IPS DF 6.9 (cell line): ENCODE data around the gene SIRPB2.

Experiments used
- DNase-seq: peaks from one replicate; pipeline ENCODE4 v3.0.0-alpha.2; 2013; ENCODE audit warnings: low read depth, low spot score
- H3K27ac ChIP-seq: one replicate; pipeline ENCODE4 v1.5.1; 2013; ENCODE audit warnings: low read length, control low read depth
- H3K27me3 ChIP-seq: 2 replicates; pipeline ENCODE4 v1.6.1; 2013; ENCODE audit warnings: mild to moderate bottlenecking, low read length; ENCODE audit not compliant: control insufficient read depth, insufficient read depth
- H3K36me3 ChIP-seq: 2 replicates; pipeline ENCODE4 v1.6.1; 2013; ENCODE audit warnings: low read length; ENCODE audit not compliant: control insufficient read depth, insufficient read depth
- H3K4me1 ChIP-seq: 2 replicates; pipeline ENCODE4 v1.6.1; 2013; ENCODE audit warnings: low read length; ENCODE audit not compliant: control insufficient read depth, insufficient read depth
- H3K4me3 ChIP-seq: 2 replicates; pipeline ENCODE4 v1.5.1; 2013; ENCODE audit warnings: mild to moderate bottlenecking, low read length
- H3K9me3 ChIP-seq: 2 replicates; pipeline ENCODE4 v1.6.1; 2013; ENCODE audit warnings: low read length, inconsistent platforms; ENCODE audit not compliant: control insufficient read depth, insufficient read depth
- WGBS: extraction: QIAGEN DNeasy Blood & Tissue Kit; methylation state at CpG from one replicate; pipeline ENCODE4 v1.1.7; 2013; ENCODE audit warnings: mixed read lengths, missing lambda C conversion rate; ENCODE audit not compliant: insufficient read length, insufficient coverage; 5-methylcytosine and 5-hydroxymethylcytosine counted together

SIRPB2 gene

DNA sequence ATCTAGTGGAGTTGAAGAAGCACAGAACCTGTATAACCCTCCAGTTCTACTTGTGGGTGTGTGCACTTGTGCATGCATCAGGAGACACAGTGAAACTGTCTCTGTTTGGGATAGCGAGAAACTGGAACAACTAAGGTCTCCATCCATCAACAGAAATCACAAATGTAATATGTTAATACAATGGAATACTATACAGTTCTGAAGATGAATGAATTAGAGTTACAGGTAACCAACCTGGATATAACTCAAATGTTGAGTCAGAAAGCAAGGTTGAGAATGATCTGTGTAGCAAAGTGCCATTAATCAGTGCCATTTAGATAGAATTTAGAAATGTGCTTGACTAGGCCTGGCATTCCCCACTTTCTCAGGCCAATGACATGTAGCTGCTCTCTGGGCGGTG, 20.0 kb downstream of the SIRPB2 start:
- no peaks in the 10 kb centered on the region for H3K9me3 ChIP-seq
- no peak overlapping the region for H3K27ac ChIP-seq
- WGBS = no CpG with 5 or more reads among the region's 2 CpGs
- H3K4me3 ChIP-seq = no peak overlapping the region
- H3K27me3 ChIP-seq = no peaks in the 10 kb centered on the region
- no peak for DNase-seq
- H3K36me3 ChIP-seq = no peaks in the 10 kb centered on the region
- peaks cover 4% of the 10 kb centered on the region for H3K4me1 ChIP-seq

GRCh38 chr20:1469925-1470571, 21.2 kb downstream of the SIRPB2 start:
- Histone ChIP-seq H3K27me3 (no peaks in the 10 kb centered on the region), H3K9me3 (no peaks in the 10 kb centered on the region), H3K27ac (no peak overlapping the region), H3K4me3 (no peak overlapping the region), H3K4me1 (peaks cover 4% of the 10 kb centered on the region), H3K36me3 (no peaks in the 10 kb centered on the region)
- DNase-seq = peak; percentile 63
- no CpG with 5 or more reads among the region's 11 CpGs for WGBS

DNA sequence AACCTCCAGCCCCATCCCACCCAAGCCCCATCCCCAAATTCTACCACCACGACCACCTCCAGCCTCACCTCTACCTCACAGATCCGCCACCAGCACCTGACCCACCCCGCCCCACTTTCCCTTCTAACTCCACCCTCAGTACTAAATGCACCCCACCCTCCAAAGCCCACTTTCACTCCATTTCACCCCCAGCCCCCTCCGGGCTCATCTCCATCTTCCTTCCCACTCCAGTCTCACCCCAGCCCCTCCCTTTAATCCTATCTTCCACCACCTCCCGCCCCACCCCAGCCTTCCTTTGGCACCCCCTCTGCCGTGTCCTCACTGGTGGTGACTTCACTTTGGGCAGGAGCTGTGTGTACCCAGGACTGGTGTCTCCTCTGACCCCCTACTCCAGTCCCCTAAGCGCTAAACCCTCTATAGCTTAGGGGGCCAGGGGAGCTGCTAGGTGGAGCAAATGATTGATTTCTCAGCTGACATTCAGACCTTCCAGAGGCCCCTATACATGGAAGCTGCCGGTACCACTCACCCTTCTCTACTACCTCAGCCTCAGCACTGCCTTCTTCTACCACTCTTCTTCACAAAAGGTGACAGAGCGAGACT, 21.8 kb downstream of the SIRPB2 start:
- no peaks in the 10 kb centered on the region for H3K36me3 ChIP-seq
- H3K4me3 ChIP-seq = no peak overlapping the region
- no peak for DNase-seq
- no CpG with 5 or more reads among the region's 9 CpGs for WGBS
- no peaks in the 10 kb centered on the region for H3K27me3 ChIP-seq
- no peaks in the 10 kb centered on the region for H3K9me3 ChIP-seq
- no peak overlapping the region for H3K27ac ChIP-seq
- H3K4me1 ChIP-seq = peaks cover 4% of the 10 kb centered on the region

DNA sequence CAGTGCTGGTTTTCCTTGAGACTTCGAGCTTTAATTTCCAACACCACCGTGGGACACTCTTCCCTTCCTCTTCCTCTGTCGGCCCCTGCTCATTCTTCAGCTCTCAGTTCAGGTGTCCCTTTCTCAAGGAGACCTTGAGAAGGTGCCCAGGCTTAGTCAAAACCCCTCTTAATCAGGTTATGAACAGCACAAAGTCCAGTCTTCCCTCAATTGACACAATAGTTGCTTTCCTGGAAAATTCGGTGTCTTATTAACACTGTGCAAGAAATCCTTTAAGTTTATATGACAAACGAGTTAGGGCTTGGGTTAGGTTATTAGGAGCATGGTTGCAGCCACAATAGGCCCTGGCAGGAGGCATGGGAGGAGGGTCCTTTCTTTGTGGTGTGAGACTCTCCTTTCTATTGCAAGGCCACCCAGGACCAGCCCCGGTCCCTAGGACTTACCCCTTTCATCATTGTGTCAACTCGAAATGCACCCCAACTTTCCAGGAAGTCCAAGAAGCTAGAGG, 23.0 kb downstream of the SIRPB2 start:
- Histone ChIP-seq H3K4me3 (no peak overlapping the region), H3K4me1 (peaks cover 4% of the 10 kb centered on the region), H3K36me3 (0 out of 2 replicates have a peak, but pooled peaks cover 2% of the 10 kb centered on the region), H3K27me3 (no peaks in the 10 kb centered on the region), H3K9me3 (no peaks in the 10 kb centered on the region), H3K27ac (no peak overlapping the region)
- WGBS = no CpG with 5 or more reads among the region's 7 CpGs
- no peak for DNase-seq

DNA sequence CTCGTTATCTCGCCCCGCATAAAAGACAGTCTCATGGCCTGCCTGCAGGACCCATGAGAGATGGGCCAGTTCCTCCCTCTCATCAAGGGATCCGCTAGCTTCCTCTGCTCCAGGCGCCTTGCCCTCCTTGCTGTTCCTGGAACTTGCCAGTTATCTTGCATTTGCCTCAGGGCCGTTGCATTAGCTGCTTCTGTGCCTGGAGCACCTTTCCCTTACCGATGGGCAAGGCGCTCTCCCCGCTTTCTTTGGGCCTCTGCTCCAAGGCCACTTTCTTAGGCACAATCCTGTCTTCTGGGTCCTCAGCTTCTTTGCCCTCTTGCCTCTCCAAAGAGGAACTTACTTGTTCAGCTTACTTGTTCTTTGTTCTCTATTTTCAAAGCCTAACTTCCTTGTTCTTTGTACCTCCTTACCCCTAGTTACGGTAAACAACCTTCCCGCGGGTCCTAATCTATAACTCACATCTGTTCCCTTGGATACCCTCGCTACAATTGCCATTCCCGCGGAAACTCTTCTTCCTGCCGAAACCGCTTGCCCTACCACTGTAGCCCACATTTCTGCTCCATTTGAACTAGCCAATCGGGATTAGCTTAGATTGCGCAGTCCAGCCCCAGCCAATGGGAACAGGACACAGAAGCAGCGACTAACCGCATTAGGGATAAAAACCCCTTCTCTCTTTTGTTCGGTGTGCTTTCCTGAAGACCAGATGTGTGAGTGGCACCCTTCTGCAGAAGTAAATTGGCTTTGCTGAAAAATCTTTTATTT, 23.7 kb downstream of the SIRPB2 start:
- H3K4me1 ChIP-seq = peaks cover 4% of the 10 kb centered on the region
- no peak for DNase-seq
- H3K27ac ChIP-seq = no peak overlapping the region
- H3K36me3 ChIP-seq = 0 out of 2 replicates have a peak, but pooled peaks cover 2% of the 10 kb centered on the region
- no peak overlapping the region; the same call in 1 of the 2 replicates for H3K4me3 ChIP-seq
- no peaks in the 10 kb centered on the region for H3K27me3 ChIP-seq
- no peaks in the 10 kb centered on the region for H3K9me3 ChIP-seq
- WGBS = no CpG with 5 or more reads among the region's 22 CpGs

DNA sequence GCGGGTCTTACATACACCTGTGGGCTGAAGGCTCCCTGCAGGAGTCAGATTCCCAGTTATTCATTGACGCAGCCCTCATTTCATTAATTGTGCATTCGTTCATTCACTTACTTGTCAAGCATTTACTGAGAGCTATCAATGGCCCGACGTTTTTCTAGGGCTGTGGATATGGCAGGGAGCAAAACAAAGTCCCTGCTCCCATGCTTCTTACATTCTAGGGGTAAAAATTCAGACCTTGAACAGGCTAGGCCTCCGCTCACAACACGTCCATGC, 24.2 kb downstream of the SIRPB2 start:
- Histone ChIP-seq H3K9me3 (no peaks in the 10 kb centered on the region), H3K4me3 (no peak overlapping the region; the same call in 1 of the 2 replicates), H3K27ac (no peak overlapping the region), H3K27me3 (no peaks in the 10 kb centered on the region), H3K36me3 (0 out of 2 replicates have a peak, but pooled peaks cover 2% of the 10 kb centered on the region), H3K4me1 (peaks cover 4% of the 10 kb centered on the region)
- no peak for DNase-seq
- no CpG with 5 or more reads among the region's 7 CpGs for WGBS

DNA sequence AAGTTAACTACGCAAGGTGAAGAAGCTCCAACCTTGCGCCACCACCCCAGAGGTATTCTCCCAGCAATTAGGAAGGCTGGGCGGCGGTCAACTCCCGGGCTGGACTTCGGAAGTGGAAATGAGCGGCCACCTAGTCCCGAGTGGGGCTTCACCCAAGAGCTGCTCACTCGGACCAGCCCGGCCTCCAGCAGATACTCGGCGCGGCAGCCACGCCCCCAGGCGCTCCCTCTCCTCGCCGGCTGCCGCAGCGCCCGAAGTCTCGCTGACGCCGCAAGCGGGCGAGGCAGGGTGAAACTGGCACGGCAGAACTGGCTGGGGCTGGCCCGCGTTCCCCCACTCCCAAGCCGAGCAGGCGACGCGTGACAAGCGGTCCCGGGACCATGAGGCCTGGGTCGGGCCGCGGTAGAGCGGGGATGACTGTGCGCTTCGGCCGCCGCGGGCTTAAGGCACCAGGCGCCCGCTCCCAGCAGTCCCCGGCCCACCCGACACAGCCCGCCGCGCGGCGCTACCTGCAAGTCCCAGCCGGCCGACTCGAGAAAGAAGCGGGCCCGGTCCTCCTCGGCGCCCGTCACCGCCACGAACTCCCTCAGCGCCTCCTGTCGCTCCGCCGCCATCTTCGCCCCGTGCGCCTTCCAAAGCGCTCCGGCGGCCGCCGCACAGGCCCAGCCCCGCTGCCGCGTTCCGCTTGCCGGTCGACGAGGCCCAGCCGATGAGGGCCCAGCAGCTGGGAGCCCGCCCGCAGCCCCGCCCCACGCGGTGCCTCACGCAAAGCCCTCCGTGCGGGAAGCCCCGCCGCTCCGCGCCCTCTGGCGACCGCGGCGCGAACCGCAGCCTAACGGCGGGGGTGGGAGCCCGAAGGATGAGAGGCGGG, 24.8 kb downstream of the SIRPB2 start, which contains the start of gene NSFL1C:
Gene NSFL1C, minus strand, starts transcription at position 639 of the 871 bp plus-strand sequence. Its CDS starts 25 bp downstream, at position 614.
- peak within 1 kb of the TSS; percentile 94 for H3K4me3 ChIP-seq
- no CpG with 5 or more reads among the region's 104 CpGs for WGBS
- peaks cover 4% of the 10 kb centered on the region for H3K4me1 ChIP-seq
- no peaks in the 10 kb centered on the region for H3K27me3 ChIP-seq
- H3K36me3 ChIP-seq = 0 out of 2 replicates have a peak, but pooled peaks cover 2% of the 10 kb centered on the region
- no peak within 1 kb of the TSS for H3K27ac ChIP-seq
- H3K9me3 ChIP-seq = no peaks in the 10 kb centered on the region
- DNase-seq = peak; percentile 89

DNA sequence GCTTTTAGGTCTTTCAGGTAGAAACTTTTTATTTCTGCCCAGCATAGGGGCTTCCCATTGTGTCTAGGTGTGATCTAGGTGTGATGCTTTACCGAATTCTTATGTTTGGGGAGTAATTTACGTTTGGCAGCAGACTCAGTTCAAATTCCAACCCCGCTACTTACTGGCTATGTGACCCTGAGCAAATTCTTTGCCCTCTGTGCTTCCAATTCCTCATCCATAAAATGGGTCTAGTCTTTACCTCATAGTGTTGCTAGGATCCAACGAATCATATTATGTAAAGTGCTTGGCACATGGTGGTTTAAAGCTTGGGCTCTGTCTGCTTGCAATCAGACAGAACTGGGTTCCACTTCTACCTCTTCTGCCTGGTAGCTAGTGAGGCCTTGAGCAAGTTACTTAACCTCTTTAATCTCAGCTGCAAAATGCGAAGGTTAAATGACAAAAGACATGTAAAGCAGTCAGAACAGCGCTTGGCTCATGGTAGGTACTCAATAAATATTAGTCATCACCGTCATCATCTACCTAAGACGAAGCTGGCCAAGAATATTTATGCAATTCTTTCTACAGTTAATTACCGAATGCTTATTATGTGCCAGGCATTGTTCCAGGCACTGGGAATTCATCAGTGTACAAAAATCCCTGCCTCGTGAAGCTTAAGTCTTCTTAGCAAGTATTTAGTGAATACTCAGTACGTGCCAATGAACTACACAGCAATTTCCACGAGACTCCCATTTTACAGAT, 25.6 kb downstream of the SIRPB2 start:
- no CpG with 5 or more reads among the region's 12 CpGs for WGBS

GRCh38 chr20:1463971-1464570, 27.1 kb downstream of the SIRPB2 start:
- Histone ChIP-seq H3K9me3 (no peaks in the 10 kb centered on the region), H3K27me3 (no peaks in the 10 kb centered on the region), H3K4me3 (no peak overlapping the region), H3K4me1 (peaks cover 4% of the 10 kb centered on the region), H3K36me3 (peaks cover 2% of the 10 kb centered on the region; the same call in 1 of the 2 replicates), H3K27ac (no peak overlapping the region)
- WGBS = no CpG with 5 or more reads among the region's 9 CpGs
- no peak for DNase-seq

More for the DNA sequence above, 25.6 kb downstream of the SIRPB2 start:
- H3K4me3 ChIP-seq = peak overlapping the region; percentile 94; the same call in 1 of the 2 replicates
- peaks cover 4% of the 10 kb centered on the region for H3K4me1 ChIP-seq
- H3K9me3 ChIP-seq = no peaks in the 10 kb centered on the region
- no peak overlapping the region for H3K27ac ChIP-seq
- no peaks in the 10 kb centered on the region for H3K27me3 ChIP-seq
- DNase-seq = no peak
- peaks cover 2% of the 10 kb centered on the region; the same call in 1 of the 2 replicates for H3K36me3 ChIP-seq
